ENCODE results near the gene PRRT4. TPM values are rescaled to one million over a fixed set of nuclear protein-coding genes. Genes with fewer than 3 reads are reported as not detected.

The PRRT4 gene
- total RNA-seq, 1 donor from 2014 or later: not detected

DNA sequence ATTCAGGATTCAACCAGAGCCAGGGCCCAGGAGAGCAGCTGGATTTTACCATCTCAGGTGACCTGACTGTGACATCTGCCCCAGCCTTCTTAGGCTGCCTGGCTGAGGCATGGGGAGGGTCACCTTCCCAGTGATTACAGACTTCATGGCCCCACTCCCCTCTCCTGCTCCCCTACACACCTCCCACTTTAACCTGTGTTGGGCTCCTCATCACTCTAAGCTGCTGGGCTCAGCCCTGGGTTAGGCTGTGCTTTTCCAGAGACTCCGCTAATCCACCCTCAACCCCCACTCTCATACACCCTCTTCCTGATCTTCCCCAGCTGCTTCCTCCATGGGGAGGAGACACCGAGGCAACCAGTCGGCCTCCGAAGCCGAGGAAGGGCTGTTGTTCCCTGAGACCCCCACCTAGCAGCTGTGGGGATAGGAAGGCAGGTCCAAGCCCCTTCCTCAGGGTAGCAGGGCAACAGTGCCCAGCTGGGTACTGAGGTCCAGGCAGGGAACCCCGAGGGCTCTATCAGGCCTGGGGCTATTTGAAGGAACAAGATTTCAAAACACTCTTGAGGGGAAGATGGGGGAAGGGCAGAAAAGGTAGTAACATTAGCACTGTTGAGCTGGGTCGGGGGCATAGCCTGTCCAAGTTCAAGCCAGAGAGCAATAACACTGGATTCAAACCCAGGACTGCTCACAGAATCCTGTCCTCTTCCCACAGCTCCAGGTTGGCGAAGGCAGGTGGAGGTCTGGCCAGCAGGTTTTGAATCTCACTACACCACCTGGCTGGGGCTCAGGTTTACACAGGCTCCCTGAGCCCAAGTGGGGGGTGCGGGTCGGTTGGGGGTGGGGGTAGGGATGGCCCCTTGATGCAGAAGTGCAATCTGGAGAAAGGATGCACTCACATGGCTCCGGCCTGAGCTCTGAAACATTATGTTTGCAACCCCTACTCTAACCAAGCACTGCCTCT, 46.5 kb upstream of the PRRT4 start:
- peaks cover 24% of the 10 kb centered on the region for H3K27me3 Mint-ChIP-seq (ENCODE audit: unreplicated experiment)
- DNase-seq: no peak

DNA sequence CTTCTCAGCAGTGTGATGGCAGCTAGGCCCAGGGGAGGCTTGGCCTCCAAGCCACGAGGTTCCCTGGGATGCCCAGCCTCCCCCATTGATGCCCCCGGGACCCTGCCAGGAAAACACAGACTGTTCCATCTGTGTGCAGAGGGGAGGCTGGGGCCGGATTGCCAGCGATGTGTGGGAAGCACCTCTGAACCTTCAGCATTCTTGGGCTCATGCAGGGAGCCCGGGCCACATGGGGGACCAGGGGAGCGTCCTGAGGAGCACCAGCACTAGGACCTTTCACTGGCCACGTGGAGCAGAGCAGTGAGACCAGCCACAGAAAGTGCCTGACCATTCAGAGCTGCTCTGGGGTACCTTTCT, 45.7 kb upstream of the PRRT4 start:
- Mint-ChIP-seq H3K27me3 (ENCODE audit: unreplicated experiment) (peaks cover 24% of the 10 kb centered on the region), H3K9me3 (ENCODE audit: unreplicated experiment) (peaks cover 11% of the 10 kb centered on the region), H3K4me1 (ENCODE audit: low read depth, unreplicated experiment) (peaks cover 32% of the 10 kb centered on the region), H3K36me3 (ENCODE audit: unreplicated experiment) (no peaks in the 10 kb centered on the region), H3K27ac (ENCODE audit: unreplicated experiment) (no peak overlapping the region), H3K4me3 (ENCODE audit: unreplicated experiment) (no peak overlapping the region)
- TF ChIP-seq, protein P1, sequence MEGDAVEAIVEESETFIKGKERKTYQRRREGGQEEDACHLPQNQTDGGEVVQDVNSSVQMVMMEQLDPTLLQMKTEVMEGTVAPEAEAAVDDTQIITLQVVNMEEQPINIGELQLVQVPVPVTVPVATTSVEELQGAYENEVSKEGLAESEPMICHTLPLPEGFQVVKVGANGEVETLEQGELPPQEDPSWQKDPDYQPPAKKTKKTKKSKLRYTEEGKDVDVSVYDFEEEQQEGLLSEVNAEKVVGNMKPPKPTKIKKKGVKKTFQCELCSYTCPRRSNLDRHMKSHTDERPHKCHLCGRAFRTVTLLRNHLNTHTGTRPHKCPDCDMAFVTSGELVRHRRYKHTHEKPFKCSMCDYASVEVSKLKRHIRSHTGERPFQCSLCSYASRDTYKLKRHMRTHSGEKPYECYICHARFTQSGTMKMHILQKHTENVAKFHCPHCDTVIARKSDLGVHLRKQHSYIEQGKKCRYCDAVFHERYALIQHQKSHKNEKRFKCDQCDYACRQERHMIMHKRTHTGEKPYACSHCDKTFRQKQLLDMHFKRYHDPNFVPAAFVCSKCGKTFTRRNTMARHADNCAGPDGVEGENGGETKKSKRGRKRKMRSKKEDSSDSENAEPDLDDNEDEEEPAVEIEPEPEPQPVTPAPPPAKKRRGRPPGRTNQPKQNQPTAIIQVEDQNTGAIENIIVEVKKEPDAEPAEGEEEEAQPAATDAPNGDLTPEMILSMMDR (IDR thresholded peaks at IDR 0.05; ENCODE audit: partially characterized antibody, unreplicated experiment): no peak
- DNase-seq: peak; percentile 40

More for the DNA sequence above, 46.5 kb upstream of the PRRT4 start:
- peaks cover 10% of the 10 kb centered on the region for H3K9me3 Mint-ChIP-seq (ENCODE audit: unreplicated experiment)
- TF ChIP-seq, protein P1 (IDR thresholded peaks at IDR 0.05; ENCODE audit: partially characterized antibody, unreplicated experiment): no peak
- H3K4me1 Mint-ChIP-seq (ENCODE audit: low read depth, unreplicated experiment): peaks cover 27% of the 10 kb centered on the region
- H3K36me3 Mint-ChIP-seq (ENCODE audit: unreplicated experiment): no peaks in the 10 kb centered on the region
- H3K27ac Mint-ChIP-seq (ENCODE audit: unreplicated experiment): peak overlapping the region; percentile 48
- peak overlapping the region; percentile 96 for H3K4me3 Mint-ChIP-seq (ENCODE audit: unreplicated experiment)

DNA sequence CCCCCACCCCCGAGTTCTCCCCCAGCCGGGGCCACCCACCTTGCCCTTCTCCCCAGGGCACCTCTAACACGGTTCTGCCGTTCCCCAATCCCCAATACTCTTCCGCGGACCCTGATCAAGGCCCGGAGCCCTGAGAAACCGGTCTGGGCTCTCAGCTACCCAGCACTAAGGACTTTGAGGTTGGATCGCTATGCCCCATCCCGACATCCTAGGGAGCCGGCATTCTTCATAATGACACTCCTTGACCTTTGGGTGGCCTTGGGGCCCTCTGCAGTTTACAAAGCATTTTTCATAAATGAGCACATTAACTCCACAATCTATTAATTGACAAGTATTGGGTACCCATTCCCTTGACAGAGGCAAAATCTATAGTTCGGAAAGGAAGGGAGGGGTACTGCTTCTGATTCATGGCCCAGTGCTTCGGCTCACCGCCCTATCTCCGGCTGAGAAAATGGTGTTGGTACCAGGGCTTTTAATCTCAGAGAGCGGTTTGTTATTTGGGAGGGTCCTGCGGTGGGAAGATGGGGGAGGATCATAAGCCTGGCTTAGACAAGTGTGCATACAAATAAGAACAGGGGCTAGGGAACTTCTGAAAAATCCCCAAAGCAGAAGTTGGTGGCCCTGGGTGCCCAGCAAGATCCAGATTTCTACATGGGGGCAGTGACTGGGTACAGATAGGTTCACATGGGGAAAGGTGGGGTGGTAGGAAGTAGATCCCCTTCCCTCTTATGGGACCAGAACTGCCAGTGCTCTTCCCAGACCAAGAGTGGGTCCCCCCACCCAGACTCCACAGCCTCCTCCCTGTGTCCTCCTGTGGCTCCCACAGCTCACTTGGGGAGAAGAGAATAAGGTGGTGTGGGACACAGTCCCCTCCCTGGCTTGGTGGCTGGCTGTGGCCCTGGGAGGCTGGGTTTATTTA, 45.1 kb upstream of the PRRT4 start:
- Mint-ChIP-seq H3K4me1 (ENCODE audit: low read depth, unreplicated experiment) (peaks cover 32% of the 10 kb centered on the region), H3K27me3 (ENCODE audit: unreplicated experiment) (peaks cover 24% of the 10 kb centered on the region), H3K27ac (ENCODE audit: unreplicated experiment) (no peak overlapping the region), H3K9me3 (ENCODE audit: unreplicated experiment) (peaks cover 11% of the 10 kb centered on the region), H3K36me3 (ENCODE audit: unreplicated experiment) (no peaks in the 10 kb centered on the region), H3K4me3 (ENCODE audit: unreplicated experiment) (peak overlapping the region; percentile 74)
- TF ChIP-seq, protein P1 (IDR thresholded peaks at IDR 0.05; ENCODE audit: partially characterized antibody, unreplicated experiment): no peak
- DNase-seq: no peak

DNA sequence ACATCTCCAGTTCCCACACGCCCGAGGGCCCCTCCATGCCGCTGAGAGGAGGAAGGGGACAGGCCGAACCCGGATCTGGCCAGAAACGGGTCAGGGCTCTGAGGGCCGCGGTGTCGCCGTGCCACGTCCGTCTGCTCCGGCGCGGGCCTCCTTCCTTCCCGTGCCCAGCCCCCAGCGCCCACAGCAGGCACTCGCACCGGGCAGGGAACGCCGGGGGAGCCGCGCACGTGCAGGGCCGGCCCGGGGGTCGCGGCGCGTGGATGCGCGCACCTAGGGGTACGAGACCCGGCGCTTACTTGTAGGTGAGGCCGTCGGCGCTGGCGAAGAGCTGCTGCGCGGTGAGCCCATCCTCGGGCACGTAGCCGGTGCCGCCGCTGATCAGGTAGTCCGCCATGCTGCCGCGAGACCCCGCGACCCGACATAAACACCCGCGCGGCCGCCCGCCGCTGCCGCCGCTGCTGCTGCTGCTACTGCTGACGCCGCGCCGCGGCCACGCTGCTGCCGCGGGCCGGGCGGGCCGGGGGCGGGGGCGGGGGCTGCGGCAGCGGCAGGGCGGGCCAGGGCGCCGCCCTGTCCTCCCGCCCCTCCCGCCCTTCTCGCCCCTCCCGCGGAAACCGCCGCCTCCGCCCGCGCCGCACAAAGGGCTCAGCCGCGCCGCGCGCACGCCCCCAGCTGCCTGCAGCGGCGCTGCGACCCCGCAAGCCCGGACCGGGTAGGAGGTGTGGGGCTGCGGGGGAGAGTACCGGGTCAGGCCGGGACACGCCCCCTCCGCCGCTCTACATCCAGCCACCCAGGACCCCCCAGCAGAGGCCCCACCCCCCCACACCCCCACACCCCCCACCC, 44.2 kb upstream of the PRRT4 start:
- Mint-ChIP-seq H3K9me3 (ENCODE audit: unreplicated experiment) (peaks cover 11% of the 10 kb centered on the region), H3K27me3 (ENCODE audit: unreplicated experiment) (peaks cover 24% of the 10 kb centered on the region), H3K4me1 (ENCODE audit: low read depth, unreplicated experiment) (peaks cover 32% of the 10 kb centered on the region), H3K4me3 (ENCODE audit: unreplicated experiment) (peak overlapping the region; percentile 89), H3K27ac (ENCODE audit: unreplicated experiment) (no peak overlapping the region), H3K36me3 (ENCODE audit: unreplicated experiment) (no peaks in the 10 kb centered on the region)
- TF ChIP-seq, protein P1 (IDR thresholded peaks at IDR 0.05; ENCODE audit: partially characterized antibody, unreplicated experiment): no peak
- peak; percentile 68 for DNase-seq
